ENCODE results near the gene KCNQ1. TPM values are rescaled to one million over a fixed set of nuclear protein-coding genes. Genes with fewer than 3 reads are reported as not detected.
A peak's percentile ranks its signal among the peaks of the same experiment; 100 is the strongest.

KCNQ1 gene
- total RNA-seq, 3 donors from 2014 or later (not counting 1 experiment from before 2014, with no cell fraction given) = 1.9 to 7.8 (median 3.3) TPM

GRCh38 chr11:2434008-2434407, 10.8 kb upstream of the KCNQ1 start:
- H3K36me3 ChIP-seq (ENCODE audit: control insufficient read depth, insufficient read depth, low read length) = no peaks in the 10 kb centered on the region

GRCh38 chr11:2434506-2435255, 10.1 kb upstream of the KCNQ1 start:
- Histone ChIP-seq H3K27me3 (ENCODE audit: control insufficient read depth, insufficient read depth, low read length) (no peaks in the 10 kb centered on the region), H3K4me1 (ENCODE audit: control insufficient read depth, insufficient read depth, low read length) (no peaks in the 10 kb centered on the region), H3K36me3 (ENCODE audit: control insufficient read depth, insufficient read depth, low read length) (no peaks in the 10 kb centered on the region), H3K4me3 (ENCODE audit: low read length) (no peak overlapping the region), H3K9me3 (ENCODE audit: control insufficient read depth, insufficient read depth, low read length) (no peaks in the 10 kb centered on the region), H3K27ac (ENCODE audit: low read length) (no peak overlapping the region)
- Mint-ChIP-seq H3K36me3 (no peaks in the 10 kb centered on the region), H3K4me3 (no peak overlapping the region), H3K9me3 (no peaks in the 10 kb centered on the region), H3K27ac (no peak overlapping the region), H3K4me1 (peaks cover 0 to 5% of the 10 kb centered on the region in 2 donors), H3K27me3 (ENCODE audit: low read depth in 2 of 2) (peaks cover 4 to 11% of the 10 kb centered on the region in 2 donors)
- intact Hi-C loops (cut with micrococcal nuclease) = loop anchor here (5.0 kb wide), 1 partner anchor 33 kb away; no protein-coding TSS in a partner anchor
- TF ChIP-seq, protein P1, sequence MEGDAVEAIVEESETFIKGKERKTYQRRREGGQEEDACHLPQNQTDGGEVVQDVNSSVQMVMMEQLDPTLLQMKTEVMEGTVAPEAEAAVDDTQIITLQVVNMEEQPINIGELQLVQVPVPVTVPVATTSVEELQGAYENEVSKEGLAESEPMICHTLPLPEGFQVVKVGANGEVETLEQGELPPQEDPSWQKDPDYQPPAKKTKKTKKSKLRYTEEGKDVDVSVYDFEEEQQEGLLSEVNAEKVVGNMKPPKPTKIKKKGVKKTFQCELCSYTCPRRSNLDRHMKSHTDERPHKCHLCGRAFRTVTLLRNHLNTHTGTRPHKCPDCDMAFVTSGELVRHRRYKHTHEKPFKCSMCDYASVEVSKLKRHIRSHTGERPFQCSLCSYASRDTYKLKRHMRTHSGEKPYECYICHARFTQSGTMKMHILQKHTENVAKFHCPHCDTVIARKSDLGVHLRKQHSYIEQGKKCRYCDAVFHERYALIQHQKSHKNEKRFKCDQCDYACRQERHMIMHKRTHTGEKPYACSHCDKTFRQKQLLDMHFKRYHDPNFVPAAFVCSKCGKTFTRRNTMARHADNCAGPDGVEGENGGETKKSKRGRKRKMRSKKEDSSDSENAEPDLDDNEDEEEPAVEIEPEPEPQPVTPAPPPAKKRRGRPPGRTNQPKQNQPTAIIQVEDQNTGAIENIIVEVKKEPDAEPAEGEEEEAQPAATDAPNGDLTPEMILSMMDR (IDR thresholded peaks at IDR 0.05) = no peak
- ATAC-seq (peak in 1 of 3 donors; percentile 35), DNase-seq (no peak)
- WGBS (ENCODE audit: insufficient coverage) = 91% methylated on average over 11 of the region's 11 CpGs

More at GRCh38 chr11:2434008-2434407, 10.8 kb upstream of the KCNQ1 start:
- TF ChIP-seq, protein P1 (IDR thresholded peaks at IDR 0.05) = no peak
- ATAC-seq = peak in 1 of 3 donors; percentile 25
- Mint-ChIP-seq H3K9me3 (no peaks in the 10 kb centered on the region), H3K27me3 (ENCODE audit: low read depth in 2 of 2) (peaks cover 4 to 5% of the 10 kb centered on the region in 2 donors), H3K4me1 (peaks cover 0 to 5% of the 10 kb centered on the region in 2 donors), H3K36me3 (no peaks in the 10 kb centered on the region), H3K4me3 (no peak overlapping the region), H3K27ac (no peak overlapping the region)
- 96% methylated on average over 8 of the region's 8 CpGs for WGBS (ENCODE audit: insufficient coverage)
- H3K9me3 ChIP-seq (ENCODE audit: control insufficient read depth, insufficient read depth, low read length) = no peaks in the 10 kb centered on the region
- intact Hi-C loops (cut with micrococcal nuclease) = loop anchor here (5.0 kb wide), 1 partner anchor 33 kb away; no protein-coding TSS in a partner anchor
- no peak overlapping the region for H3K27ac ChIP-seq (ENCODE audit: low read length)
- no peaks in the 10 kb centered on the region for H3K27me3 ChIP-seq (ENCODE audit: control insufficient read depth, insufficient read depth, low read length)
- H3K4me1 ChIP-seq (ENCODE audit: control insufficient read depth, insufficient read depth, low read length) = no peaks in the 10 kb centered on the region
- DNase-seq = no peak
- no peak overlapping the region for H3K4me3 ChIP-seq (ENCODE audit: low read length)

- TF ChIP-seq, protein P1 (IDR thresholded peaks at IDR 0.05) = no peak
- DNase-seq = no peak
These were observed 9.4 kb upstream of the KCNQ1 start for GRCh38 chr11:2435288-2436012.

More at GRCh38 chr11:2435288-2436012, 9.4 kb upstream of the KCNQ1 start:
- Mint-ChIP-seq H3K4me1 (peaks cover 0 to 5% of the 10 kb centered on the region in 2 donors), H3K4me3 (no peak overlapping the region), H3K27ac (no peak overlapping the region), H3K36me3 (no peaks in the 10 kb centered on the region), H3K27me3 (ENCODE audit: low read depth in 2 of 2) (peaks cover 6 to 16% of the 10 kb centered on the region in 2 donors), H3K9me3 (no peaks in the 10 kb centered on the region)
- H3K27ac ChIP-seq (ENCODE audit: low read length) = no peak overlapping the region
- 87% methylated on average over 12 of the region's 12 CpGs for WGBS (ENCODE audit: insufficient coverage)
- H3K4me3 ChIP-seq (ENCODE audit: low read length) = no peak overlapping the region
- no peaks in the 10 kb centered on the region for H3K4me1 ChIP-seq (ENCODE audit: control insufficient read depth, insufficient read depth, low read length)
- no peaks in the 10 kb centered on the region for H3K27me3 ChIP-seq (ENCODE audit: control insufficient read depth, insufficient read depth, low read length)
- intact Hi-C loops (cut with micrococcal nuclease) = no loop called here
- H3K36me3 ChIP-seq (ENCODE audit: control insufficient read depth, insufficient read depth, low read length) = no peaks in the 10 kb centered on the region
- no peak for ATAC-seq
- no peaks in the 10 kb centered on the region for H3K9me3 ChIP-seq (ENCODE audit: control insufficient read depth, insufficient read depth, low read length)
